NCI-H1105 (cell line): ENCODE results near the gene NFASC.

Experiments used
- DNase-seq: peaks from one replicate; lab custom pipeline; 2025; lab: John Stamatoyannopoulos, UW

NFASC gene

DNA sequence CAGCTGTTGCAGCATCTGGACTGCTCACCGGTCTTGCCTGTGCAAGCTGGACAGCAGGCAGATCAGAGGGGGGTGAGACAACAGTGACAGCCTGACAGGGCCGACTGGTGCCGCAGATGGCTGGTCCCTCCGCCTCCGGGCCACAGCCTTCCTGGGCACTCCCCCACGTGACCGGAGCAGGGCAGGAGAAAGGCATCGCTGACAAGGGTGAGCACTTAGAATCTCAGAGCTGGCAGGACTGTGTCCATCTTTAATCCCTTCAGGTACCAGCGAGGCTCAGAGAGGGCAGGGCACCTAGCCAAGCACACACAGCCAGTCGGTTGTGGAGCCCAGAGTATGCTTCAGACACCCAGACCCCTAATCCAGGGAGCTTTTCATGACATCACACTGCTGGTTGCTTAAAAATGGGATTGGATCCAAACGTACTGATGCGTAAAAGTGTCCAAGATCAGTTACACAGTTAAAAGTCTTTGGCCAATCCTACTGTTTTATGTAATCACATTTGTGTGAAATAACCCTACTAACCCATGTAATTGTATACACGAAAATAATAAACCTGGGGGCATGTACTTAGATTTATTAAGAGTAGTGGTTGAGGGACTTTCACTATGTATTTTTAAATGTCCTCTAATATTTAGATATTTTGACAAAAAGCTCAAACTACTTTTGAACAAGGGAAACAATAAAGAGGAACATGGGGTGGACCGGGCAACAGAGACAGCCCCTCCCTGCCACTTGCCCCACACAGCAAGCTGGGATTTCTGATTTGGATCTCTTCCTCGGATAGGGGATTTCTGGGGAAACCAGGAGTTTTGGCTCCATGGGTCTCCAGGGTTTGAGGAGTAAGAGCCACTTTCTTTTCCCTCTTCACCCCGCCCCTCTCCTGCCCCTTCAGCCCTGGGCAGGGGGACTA is 171.6 kb downstream of the NFASC start:
- DNase-seq = no peak

DNA sequence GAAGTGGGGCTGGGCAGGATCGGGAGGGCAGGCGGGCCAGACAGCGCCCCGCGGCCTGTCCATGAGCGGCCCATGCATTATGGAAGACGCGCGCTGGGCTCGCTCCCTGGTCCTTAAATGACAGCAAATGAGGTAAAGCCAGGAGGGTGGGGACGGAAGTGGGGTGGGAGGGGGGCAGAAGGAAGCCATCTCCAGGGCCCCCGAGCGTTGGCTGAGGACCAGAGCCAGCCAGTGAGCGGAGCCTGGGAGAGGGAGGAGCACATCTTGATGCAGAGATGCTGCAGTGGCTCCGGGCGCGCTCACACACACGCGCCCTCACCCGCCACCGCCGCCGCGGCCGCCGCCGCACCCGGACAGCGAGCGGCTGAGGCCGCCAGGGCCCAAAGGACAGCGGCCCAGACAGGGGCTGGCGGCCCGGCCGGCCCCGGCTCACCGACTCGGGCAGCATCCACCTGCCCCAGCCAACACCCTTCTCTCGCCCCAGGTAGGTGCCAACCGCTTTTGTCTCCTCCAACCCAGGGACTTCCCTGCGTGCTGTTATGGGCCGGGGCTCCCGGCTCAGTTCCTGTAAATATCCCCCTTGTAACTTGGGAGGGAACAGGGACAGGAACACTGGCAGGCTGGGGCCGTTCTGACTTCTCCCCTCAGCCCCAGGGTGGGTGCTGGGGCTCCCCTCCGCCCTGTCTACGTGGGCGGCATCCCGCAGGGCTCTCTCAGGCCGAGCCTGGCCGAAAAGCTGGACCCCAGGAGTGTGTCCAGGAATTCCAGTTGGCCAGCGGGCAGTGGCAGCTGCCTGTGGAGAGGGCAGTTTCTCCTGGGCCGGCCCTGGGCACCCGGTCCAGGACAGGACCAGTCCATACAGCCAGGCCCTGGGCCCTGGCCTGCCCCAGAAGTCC is 172.5 kb downstream of the NFASC start, which contains the start of gene CNTN2:
TSS of gene CNTN2 (plus strand) at position 302 of the 896 bp plus-strand sequence. CDS start 9,974 bp downstream, outside the sequence.
- peak; percentile 62 for DNase-seq

DNA sequence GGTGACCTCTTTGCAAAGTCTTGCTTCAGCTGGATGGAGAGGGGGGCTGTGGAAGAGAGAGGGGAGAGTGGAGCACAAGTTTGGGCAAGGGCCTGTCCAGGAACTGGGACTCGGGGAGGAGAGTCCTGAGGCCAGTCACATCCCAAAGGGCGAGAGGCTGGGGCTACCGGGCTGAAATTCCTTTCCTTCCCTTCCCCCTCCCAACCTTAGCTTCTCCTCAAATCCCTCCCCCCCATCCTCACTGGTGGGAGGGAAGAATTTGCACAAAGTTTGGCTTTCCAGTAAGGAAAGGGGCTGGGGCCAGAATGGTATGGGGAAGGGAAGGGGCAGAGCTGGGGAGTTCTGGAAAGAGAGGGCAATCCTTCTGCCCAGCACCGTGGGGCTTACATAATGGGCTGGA is 173.2 kb downstream of the NFASC start:
- no peak for DNase-seq

DNA sequence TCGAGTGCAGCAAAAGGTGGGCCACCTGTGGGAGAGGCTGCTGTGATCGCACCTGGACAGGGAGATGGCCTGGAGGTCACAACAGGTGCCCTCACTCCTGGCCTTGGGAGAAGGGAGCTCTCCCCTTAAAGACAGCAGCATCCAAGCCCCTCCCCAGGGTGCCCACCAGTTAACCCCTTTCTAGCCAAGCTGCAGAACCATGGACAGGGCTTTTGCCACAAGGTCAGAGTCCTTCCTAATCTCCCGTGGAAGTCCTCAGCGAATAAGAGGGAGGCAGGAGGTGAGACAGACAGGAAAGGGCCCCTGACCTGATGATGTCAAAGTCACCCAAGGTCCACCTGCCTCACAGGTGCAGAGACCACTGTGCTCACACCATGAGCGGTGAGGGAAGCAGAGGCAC is 174.1 kb downstream of the NFASC start:
- DNase-seq = no peak

DNA sequence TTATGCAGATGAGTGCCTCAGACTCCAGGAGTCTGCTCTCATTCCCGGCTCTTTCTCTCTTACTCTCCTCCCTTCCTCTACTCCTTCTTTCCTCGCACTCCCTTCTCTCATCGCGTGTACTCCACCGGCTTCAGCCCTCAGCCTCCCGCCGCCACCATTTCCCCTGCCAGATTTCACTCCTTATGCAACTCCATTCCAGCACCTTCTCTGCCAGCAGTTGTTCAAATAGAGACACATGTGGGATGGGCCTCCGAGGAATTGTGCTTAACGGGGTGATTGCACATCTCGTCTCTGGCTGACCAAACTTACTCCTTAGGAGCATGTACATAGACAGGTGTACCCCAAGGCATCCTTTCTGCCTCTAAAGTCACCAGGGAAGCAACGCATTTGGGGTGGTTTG is 174.5 kb downstream of the NFASC start:
- no peak for DNase-seq

DNA sequence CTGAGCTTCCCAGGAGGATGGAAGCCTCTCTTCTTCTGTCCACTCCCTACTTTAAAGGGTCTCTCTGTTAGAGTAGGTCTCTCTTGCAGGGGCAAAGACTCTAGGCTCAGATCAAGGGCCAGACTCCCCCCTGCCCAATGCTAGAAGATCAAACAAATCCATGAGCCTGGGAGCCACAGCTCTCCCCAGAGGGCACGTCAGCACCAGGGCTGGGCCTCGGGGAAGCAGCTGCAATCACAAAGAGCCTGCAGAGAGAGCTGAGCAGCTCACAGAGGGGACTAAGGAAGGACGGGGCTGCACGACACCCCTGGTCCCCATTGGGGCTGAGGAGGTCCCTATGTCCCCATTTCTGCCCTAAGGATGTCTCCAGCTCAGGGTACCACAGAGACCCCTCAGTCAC is 176.2 kb downstream of the NFASC start:
- DNase-seq = no peak

DNA sequence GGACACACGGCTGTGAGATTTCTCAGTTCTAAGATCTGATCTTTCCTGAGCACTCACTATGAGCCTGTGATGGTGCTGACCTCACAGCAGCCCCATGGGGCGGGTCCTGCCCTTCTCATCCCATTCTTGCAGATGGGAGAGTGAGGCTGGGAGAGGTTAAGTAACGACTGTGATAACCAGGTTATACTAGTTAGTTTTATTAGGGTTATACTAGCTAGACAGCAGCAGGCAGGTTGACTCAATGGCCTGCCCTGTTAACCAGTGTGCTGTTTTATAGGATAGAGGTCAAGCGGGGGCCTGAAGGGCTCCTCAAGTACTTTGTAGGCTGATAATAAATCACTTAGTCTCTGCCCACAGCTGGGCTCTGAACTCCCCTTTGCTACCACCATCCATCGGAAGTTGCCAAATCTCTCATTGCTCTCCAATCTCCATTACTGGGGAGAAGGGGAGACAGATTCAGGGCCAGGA is 177.1 kb downstream of the NFASC start:
- DNase-seq = no peak

- no peak for DNase-seq
Observed at GRCh38 chr1:205048382-205048781, 177.7 kb downstream of the NFASC start.

DNA sequence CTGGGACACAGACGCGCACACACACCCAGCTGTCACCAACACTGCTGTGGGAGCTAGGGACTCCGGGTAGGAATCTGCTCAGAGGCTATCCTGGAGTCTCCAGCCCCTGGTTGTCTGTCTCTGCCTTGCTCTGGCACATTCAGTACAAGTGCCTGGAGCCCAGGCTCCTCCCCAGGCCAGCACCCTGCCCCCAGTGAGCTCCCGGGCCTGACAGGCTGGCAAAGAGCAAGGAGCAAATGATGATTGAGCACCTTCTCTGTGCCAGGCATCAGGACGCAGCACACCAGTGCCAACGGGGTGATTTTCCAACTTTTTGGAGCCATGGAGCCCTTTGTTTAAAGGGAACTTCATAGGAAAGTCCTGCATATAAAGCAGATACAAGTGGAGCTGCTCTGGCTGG is 178.8 kb downstream of the NFASC start:
- no peak for DNase-seq

DNA sequence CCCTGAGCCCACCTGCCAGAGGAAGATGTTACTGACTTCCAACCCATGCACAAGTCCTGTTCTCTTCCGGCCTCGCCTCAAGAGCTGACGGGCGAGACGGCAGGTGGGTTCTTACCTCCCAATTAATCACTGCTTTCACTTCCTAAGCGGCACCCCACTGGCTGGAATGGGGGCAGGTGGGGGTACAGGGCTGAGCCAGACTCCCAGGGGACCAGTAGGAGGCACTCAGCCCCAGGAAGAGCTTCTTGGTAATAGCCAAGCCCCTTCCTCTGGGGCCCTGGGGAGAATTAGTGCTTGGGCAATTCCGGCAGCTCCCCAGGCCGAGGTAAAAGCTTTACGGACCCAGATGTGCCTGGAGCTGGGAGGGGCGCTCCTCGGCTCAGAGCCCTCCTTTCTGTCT is 182.0 kb downstream of the NFASC start:
- DNase-seq = no peak

GRCh38 chr1:205053296-205053695 is 182.6 kb downstream of the NFASC start:
- DNase-seq = no peak

- DNase-seq = no peak
Observed at GRCh38 chr1:205054013-205054412, 183.4 kb downstream of the NFASC start.

DNA sequence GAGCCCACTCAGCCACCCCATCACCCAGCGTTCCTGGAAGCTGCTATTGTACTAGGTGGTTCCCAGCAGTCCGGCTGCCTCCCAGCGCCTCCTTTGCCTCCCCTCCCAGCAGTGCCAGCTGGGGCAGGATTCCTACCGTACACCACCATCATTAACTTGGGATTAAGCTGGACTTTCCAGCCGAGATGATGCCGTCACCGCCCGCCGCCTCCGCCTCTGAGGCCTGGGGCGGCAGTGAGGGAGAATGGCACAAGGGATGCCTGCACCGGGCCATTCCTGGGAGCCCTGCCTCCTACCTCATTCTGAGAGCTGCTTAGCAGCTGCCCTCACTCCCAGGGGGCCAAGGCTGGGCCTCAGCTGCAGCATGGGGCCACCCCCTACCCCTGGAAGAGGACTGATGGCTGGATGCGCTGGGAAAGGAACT is 185.5 kb downstream of the NFASC start:
- DNase-seq = no peak

- no peak for DNase-seq
Observed at GRCh38 chr1:205056956-205057568, 186.4 kb downstream of the NFASC start.

GRCh38 chr1:205057808-205058575 is 187.3 kb downstream of the NFASC start:
- no peak for DNase-seq

- DNase-seq = no peak
Observed at GRCh38 chr1:205058853-205059252, 188.2 kb downstream of the NFASC start.

DNA sequence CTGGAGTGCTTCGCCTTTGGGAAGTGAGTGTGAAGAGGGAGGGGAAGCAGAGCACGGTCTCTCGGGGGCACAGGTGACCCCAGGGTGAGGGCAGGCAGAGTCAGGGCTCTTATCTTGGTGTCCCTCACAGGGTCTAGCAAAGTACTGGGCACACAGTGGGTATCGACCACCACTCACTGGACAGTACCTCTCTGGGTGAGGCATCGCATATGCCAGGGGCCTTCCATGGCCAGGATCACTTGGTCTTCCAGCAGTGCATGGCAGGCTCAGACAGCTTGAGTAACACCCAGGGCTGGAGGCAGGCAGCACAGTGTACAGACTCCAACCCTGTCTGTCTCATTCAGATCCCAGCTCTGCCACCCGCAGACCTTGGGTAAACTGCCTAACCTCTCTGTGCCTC is 189.0 kb downstream of the NFASC start:
- no peak for DNase-seq

GRCh38 chr1:205060746-205061145 is 190.1 kb downstream of the NFASC start:
- DNase-seq = no peak

GRCh38 chr1:205061227-205061626 is 190.6 kb downstream of the NFASC start:
- no peak for DNase-seq

DNA sequence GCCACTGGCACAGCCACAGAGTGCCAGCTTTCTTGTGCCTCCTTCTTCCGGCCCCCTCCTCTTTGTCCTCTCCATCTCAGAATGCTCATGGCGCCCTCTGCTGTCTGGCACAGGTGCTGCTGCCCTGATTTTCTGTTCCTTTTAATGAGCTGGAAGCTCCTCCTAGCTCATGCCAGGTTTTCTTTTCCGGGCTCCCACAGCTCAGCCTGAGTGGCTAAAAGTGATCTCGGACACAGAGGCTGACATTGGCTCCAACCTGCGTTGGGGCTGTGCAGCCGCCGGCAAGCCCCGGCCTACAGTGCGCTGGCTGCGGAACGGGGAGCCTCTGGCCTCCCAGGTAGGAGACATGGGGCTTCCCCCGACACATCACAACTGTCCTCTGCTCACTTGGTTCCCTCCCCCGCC is 191.0 kb downstream of the NFASC start:
- DNase-seq = peak; percentile 69

DNA sequence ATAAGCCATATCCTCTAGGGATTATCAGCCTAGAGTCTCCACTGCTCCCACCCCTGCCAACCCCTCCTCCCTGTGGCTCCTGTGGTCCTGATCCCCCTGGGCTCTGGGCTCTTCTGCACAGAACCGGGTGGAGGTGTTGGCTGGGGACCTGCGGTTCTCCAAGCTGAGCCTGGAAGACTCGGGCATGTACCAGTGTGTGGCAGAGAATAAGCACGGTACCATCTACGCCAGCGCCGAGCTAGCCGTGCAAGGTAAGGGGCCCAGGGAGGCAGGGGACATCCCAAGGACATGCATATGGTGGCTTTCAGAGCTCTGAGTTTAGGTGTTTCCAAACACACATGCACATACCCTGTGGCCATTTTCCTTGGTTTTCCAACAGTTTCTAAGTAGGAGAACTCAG is 191.7 kb downstream of the NFASC start:
- DNase-seq = no peak
